ENCODE results near the gene C17orf58.
A peak's percentile ranks its signal among the peaks of the same experiment; 100 is the strongest.
"Not testable (repeated sequence)": the region's sequence is repeated elsewhere in the genome, so short reads cannot be mapped to it uniquely, and the experiment has no call there.

The C17orf58 gene

GRCh38 chr17:67974185-67974584 lies 22.1 kb downstream of the C17orf58 start:
- H3K27me3 ChIP-seq, result no peaks in the 10 kb centered on the region
- no peak overlapping the region for H3K4me3 ChIP-seq (ENCODE audit: low read depth, low read length)
- H3K9me3 ChIP-seq, result no peaks in the 10 kb centered on the region
- TF ChIP-seq CTCF (IDR thresholded peaks at IDR 0.05; ENCODE audit: low read depth, low read length), result no peak
- 0 out of 2 replicates have a peak, but pooled peaks cover 3% of the 10 kb centered on the region for H3K4me1 ChIP-seq
- H3K36me3 ChIP-seq, result peaks cover 12% of the 10 kb centered on the region
- no peak for DNase-seq

GRCh38 chr17:67970783-67971182 lies 25.5 kb downstream of the C17orf58 start:
- Histone ChIP-seq H3K4me3 (ENCODE audit: low read depth, low read length) (no peak overlapping the region), H3K9me3 (no peaks in the 10 kb centered on the region), H3K27me3 (no peaks in the 10 kb centered on the region), H3K4me1 (no peaks in the 10 kb centered on the region), H3K36me3 (peaks cover 21% of the 10 kb centered on the region)
- no peak for TF ChIP-seq CTCF (IDR thresholded peaks at IDR 0.05; ENCODE audit: low read depth, low read length)
- no peak for DNase-seq

- not testable (repeated sequence) for H3K4me3 ChIP-seq (ENCODE audit: low read depth, low read length); H3K9me3 ChIP-seq; H3K27me3 ChIP-seq; H3K4me1 ChIP-seq
- H3K36me3 ChIP-seq, result peaks cover 42% of the 10 kb centered on the region
- TF ChIP-seq CTCF (IDR thresholded peaks at IDR 0.05; ENCODE audit: low read depth, low read length), result peak; percentile 66
- peak; percentile 80 for DNase-seq
Measured at GRCh38 chr17:67963145-67963572, 33.1 kb downstream of the C17orf58 start.

- not testable (repeated sequence) for H3K27me3 ChIP-seq; H3K4me3 ChIP-seq (ENCODE audit: low read depth, low read length); DNase-seq; H3K9me3 ChIP-seq; H3K4me1 ChIP-seq
- peaks cover 36% of the 10 kb centered on the region for H3K36me3 ChIP-seq
Measured at GRCh38 chr17:67962156-67962555, 34.1 kb downstream of the C17orf58 start.

- H3K36me3 ChIP-seq, result peaks cover 26% of the 10 kb centered on the region
- H3K4me3 ChIP-seq (ENCODE audit: low read depth, low read length); H3K9me3 ChIP-seq; DNase-seq; H3K4me1 ChIP-seq; H3K27me3 ChIP-seq: not testable (repeated sequence)
Measured at GRCh38 chr17:67960276-67960675, 36.0 kb downstream of the C17orf58 start.

- no peak for TF ChIP-seq CTCF (IDR thresholded peaks at IDR 0.05; ENCODE audit: low read depth, low read length)
- Histone ChIP-seq H3K4me3 (ENCODE audit: low read depth, low read length) (no peak overlapping the region), H3K27me3 (no peaks in the 10 kb centered on the region), H3K4me1 (no peaks in the 10 kb centered on the region), H3K36me3 (peaks cover 20% of the 10 kb centered on the region), H3K9me3 (no peaks in the 10 kb centered on the region)
- DNase-seq, result no peak
Measured at GRCh38 chr17:67959510-67959909, 36.8 kb downstream of the C17orf58 start.

- Histone ChIP-seq H3K9me3 (no peaks in the 10 kb centered on the region), H3K4me3 (ENCODE audit: low read depth, low read length) (no peak overlapping the region), H3K36me3 (peaks cover 52% of the 10 kb centered on the region), H3K4me1 (no peaks in the 10 kb centered on the region), H3K27me3 (no peaks in the 10 kb centered on the region)
- DNase-seq, result no peak
- TF ChIP-seq CTCF (IDR thresholded peaks at IDR 0.05; ENCODE audit: low read depth, low read length), result no peak
Measured at GRCh38 chr17:67950945-67951344, 45.3 kb downstream of the C17orf58 start.
